Skeletal muscle cell (primary cell): ENCODE results near the gene TTBK2.
A peak's percentile ranks its signal among the peaks of the same experiment; 100 is the strongest.

Experiments used
- DNase-seq: peaks from one replicate; pipeline ENCODE4 v3.0.0-alpha.2; 2010; ENCODE audit warnings: low read depth
- H3K4me3 ChIP-seq: 2 replicates; pipeline ENCODE4 v1.5.1; 2011; ENCODE audit warnings: low read depth, mild to moderate bottlenecking, control low read depth, low read length, moderate library complexity

Gene TTBK2

DNA sequence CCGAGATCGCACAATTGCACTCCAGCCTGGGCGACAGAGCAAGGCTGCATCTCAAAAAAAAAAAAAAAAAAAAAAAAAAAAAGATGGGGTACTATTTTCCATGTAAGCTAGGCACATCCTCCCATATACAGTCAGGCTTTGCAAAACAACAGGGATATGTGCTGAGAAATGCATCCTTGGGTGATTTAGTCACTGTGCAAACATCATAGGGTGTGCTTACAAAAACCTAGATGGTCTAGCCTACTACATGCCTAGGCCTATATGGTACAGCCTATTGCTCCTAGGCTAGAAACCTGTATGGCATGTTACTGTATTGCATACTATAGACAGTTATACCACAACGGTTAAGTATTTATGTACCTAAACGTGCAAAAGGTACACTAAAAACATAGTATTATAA is 75.0 kb downstream of the TTBK2 start:
- no peak for DNase-seq
- H3K4me3 ChIP-seq: no peak overlapping the region

DNA sequence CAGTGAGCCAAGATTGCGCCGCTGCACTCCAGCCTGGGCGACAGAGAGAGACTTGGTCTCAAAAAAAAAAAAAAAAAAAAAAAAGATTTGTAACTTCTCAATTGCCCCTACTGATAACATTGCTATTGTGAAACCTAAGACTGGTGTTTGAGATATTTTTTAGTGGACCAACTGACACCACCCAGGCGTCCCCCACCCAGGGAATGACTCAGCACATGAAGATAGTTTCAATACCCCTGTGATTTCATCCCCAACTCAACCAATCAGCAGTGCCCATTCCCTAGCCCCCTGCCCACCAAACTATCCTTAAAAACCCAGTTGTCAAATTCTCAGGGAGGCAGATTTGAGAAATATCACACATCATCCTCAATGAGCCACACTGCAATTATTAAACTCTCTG is 76.9 kb downstream of the TTBK2 start:
- no peak overlapping the region for H3K4me3 ChIP-seq
- DNase-seq: no peak

DNA sequence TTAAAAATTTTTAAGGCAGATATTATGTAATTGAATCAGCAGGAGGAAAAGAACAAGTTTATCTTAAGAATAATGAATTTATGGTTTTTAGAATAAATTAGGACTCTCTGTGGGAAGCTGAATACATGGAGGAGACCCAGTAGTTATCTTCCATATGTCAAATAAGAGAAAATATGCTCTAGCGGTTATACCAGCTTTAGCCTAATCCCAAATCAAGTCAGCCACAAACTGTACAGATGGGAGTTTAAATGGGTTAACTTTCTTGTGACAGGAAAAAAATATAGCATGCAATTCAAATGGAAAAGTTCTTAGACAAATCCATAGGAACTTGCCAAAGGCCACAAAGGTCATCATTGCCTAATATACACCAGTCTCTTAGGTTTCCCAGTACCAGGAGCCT is 84.3 kb downstream of the TTBK2 start:
- no peak overlapping the region for H3K4me3 ChIP-seq
- no peak for DNase-seq

DNA sequence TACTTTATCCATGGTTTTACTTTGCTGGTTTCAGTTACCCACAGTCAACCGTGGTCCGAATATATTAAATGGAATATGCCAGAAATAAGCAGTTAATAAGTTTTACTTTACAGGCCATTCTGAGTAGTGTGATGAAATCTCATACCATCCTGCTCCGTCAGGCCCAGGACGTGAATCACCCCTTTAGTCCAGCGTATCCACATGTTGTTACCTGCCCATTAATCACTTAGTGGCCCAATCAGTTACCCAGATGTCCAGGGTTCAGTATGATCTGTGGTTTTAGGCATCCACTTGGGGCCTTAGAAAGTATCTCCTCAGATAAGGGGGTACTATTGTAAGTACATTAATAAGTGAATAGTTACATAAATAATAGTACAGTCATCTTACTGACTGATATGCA is 88.0 kb downstream of the TTBK2 start:
- H3K4me3 ChIP-seq: no peak overlapping the region
- DNase-seq: peak; percentile 69

DNA sequence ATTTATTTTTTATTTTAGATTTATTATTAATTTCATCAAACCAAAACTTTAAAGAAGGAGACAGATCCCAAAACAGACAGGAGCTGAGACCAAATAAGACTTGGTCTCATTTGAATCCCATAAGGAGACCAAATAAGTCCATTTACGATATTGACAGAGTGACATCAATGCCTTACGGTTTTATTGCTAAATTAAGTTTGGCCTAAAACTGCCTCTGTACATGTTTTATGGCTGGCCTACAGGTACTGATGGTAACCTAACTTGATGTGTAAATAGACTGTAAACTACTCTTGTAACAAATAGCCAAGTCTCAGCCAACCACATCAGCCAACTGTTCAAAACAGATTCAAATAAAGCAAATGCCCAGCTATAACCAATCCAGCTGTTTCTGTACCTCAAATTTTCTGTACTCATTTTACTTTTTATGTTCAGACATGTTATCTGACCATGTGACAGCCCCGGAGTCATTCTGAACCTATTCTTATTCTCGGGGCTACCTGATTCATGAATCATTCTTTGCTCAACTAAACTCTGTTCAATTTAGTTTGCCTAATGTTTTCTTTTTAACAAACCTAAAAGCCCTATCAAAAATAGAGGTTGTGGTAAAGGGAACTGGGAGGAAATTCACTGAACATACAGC is 94.2 kb downstream of the TTBK2 start:
- no peak overlapping the region for H3K4me3 ChIP-seq
- no peak for DNase-seq

DNA sequence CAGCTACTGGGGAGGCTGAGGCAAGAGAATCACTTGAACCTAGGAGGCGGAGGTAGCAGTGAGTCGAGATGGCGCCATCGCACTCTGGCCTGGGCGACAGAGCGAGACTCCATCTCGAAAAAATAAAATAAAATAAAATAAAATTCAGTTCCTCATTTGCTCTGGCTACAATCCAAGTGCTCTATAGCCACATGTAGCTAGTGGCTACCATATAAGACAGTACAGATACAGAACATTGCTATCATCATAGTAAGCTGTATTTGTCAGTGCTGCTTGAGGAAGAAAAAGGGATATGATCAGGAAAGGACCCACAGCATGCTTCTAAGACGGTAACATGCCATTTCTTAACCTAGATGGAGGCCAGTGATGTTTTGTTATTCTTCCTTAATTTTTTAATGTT is 95.0 kb downstream of the TTBK2 start:
- no peak overlapping the region for H3K4me3 ChIP-seq

DNA sequence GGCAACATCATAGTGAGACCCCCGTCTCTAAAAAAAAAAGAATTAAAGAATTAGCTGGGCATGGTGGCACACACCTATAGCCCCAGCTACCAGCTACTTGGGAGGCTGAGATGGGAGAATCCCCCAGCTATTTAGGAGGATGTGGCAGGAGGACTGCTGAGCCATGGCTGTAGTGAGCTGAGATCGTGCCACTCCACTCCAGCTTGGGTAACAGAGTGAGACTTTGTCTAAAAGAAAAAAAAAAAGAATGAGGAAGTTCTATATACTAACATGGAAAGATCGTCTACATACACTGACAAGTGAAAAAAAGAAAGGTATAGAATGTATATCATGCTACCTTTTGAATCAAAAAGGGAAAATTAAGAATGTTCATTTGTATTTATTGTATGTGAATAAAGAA is 99.8 kb downstream of the TTBK2 start:
- no peak overlapping the region for H3K4me3 ChIP-seq
- no peak for DNase-seq

More for the DNA sequence above, 95.0 kb downstream of the TTBK2 start:
- DNase-seq: no peak

DNA sequence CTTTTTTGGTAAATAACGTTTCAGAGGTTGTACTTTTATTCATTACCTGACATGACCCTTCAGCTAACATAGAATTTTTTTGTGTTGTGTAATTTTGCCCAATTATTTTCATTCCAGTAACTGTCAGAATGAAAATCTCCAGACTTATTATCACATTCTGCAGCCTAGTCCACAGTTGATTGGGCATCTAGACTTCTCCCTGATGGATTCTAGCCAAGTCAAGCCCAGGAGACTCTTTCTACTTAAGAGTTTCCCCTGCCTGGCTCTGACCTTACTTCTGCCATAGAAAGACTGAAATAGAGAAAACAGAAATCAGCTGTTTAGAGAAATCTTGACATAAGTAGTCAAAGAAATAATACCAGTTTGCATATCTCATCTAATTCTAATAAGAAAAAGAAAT is 100.8 kb downstream of the TTBK2 start:
- DNase-seq: no peak
- no peak overlapping the region for H3K4me3 ChIP-seq

DNA sequence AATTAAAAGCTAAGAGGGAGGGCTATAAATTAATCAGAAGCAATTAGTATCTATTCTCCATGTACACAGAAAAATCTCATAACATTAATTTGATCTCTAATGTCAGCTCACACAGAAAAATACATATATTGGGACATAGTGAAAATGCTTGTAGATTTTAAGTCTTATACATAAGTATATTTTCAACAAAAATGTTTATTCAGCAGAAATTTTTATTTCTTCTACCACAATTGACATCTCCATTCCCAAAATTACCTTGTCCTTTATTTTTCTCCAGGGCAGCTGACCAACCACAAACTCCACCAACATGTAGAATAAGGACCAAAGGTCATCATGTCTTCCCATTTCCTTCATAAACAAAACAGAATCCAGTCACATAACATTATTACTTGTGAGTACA is 109.1 kb downstream of the TTBK2 start:
- H3K4me3 ChIP-seq: no peak overlapping the region
- no peak for DNase-seq

DNA sequence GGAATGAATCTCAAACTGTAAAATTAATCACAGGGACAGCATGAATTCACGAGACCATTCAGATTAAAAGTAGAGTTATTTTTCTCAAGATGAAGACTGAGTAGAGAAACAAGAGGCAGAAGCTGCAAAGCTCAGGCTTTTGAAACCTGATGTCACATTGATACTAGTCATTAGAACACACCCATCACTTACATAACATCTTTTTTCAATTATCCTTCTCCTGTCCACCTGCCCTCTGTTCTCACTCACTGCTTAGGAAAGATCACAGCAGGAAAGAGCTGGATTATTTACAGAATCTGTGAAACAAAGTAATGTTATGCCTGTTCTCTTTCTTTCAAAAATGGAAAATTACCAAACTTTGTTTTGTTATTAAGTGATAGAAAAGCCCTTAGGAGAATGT is 111.7 kb downstream of the TTBK2 start:
- no peak overlapping the region for H3K4me3 ChIP-seq
- no peak for DNase-seq

DNA sequence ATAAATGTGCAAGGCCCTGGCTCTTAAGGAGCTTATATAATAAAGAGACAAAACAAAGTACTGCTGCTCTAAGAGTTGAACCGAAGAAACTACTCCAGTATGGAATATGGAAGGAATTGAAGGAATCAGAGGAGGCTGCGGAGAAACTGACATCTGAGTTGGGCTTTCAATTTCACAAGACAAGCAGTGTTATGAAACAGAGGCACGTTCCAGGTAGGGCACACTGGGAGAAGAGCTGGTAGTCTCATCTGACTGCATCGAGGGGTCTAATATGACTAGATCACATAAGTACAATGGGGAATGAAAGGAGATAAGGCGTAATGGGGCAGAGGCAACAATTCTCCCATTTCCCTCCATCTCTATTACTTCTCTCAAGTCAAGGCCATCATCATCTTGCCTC is 115.3 kb downstream of the TTBK2 start:
- no peak overlapping the region for H3K4me3 ChIP-seq
- DNase-seq: no peak

DNA sequence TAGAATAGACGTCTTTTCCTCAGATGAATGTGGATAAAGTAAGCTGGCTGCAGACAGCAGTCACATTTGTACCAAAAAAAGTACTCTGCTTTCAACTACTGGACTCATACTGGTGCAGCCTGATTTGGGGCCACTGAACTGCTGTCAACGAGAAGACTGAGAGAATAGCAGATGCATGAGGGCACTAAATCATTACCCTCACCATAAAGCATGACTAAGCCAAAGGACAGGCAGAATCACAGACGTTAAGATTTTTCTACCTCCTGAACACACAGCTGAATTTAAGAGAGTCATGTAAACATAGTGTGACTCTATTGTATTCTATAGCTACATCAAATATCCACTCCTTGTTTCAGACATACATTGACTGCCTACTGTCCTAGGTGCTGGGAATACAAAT is 115.8 kb downstream of the TTBK2 start:
- H3K4me3 ChIP-seq: no peak overlapping the region
- DNase-seq: peak; percentile 20

DNA sequence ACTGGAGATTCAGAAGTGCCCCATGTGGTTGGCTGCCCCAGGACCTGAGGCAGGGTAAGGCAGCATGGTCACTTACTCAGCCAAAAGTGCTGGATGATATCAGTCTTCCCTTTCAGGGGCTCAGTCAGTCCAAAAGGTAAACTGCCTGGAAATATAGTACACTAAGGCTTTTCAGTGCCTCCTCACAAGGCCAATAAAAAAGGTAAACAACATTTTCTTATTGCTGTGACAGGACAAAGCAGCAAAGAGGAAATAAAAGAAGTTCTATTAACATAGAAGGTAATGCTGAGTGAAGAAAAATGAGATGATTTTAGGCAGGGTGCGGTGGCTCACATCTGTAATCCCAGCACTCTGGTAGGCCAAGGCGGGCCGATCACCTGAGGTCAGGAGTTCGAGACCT is 117.1 kb downstream of the TTBK2 start:
- no peak for DNase-seq

DNA sequence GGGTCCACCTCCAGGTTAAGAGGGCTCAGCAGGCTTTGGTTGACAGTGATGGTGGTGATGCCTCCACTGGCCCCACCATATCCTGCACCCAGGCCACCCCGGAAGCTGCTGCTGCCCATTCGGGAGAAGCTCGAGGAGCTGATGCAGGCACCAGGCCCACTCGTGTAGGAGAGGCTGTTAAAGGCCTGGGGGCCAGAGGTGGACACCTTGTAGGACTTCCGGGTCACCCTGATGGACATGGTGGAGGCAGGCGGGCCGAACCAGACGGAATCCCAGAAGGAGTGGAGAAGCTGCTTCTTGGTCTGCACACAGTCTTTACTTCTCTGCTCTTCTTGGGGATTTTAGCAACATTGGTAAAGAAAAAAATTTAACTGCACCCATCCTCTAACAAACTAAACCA is 118.4 kb downstream of the TTBK2 start:
- DNase-seq: no peak
- H3K4me3 ChIP-seq: no peak overlapping the region

More for the DNA sequence above, 117.1 kb downstream of the TTBK2 start:
- H3K4me3 ChIP-seq: no peak overlapping the region

DNA sequence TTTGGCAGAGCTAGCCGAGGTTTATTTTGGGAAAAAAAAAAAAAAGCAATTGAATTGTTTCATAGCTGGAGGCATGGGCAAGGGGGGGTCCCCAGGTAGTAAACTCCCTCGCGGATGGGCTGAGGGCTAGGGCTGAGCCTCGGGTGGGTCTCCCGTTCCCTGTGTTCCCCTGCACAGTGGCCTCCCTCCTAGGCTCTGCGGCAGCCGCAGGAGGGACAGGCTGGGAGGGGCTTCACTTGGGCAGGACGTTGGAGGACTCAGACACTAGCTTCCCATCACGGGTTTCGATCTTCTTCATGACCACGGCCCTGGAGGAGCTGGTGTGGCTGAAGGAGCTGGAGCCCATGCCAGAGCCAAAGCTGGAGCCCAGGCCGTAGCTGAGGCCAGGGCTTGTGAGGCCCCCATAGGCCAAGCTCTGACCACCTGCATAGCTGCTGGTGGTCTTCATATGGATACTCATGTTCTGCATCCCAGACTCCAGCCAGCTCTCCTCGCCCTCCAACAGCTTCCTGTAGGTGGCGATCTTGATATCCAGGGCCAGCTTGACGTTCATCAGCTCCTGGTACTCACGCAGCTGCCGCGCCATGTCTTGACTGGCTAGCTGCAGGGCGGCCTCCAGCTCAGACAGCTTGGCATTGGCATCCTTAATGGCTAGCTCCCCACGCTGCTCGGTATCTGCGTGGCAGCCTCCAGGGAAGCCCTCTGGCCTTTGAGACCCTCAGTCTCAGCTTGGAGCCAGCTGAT is 119.7 kb downstream of the TTBK2 start:
- H3K4me3 ChIP-seq: no peak overlapping the region
- no peak for DNase-seq

DNA sequence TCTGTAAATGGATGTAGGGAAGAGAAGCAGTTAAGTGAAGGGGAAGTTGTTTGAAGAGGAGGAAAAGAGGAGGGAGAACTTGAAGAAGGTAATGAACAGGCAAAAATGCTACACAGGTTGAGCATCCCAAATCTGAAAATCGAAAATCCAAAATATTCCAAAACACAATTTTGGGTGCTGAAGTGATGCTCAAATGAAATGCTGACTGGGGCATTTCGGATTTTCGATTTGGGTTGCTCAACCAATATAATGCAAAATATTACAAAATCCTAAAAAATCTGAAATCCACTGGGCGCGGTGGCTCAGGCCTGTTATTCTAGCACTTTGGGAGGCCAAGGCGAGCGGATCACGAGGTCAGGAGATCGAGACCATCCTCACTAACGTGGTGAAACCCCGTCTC is 121.8 kb downstream of the TTBK2 start:
- no peak overlapping the region for H3K4me3 ChIP-seq
- DNase-seq: no peak

DNA sequence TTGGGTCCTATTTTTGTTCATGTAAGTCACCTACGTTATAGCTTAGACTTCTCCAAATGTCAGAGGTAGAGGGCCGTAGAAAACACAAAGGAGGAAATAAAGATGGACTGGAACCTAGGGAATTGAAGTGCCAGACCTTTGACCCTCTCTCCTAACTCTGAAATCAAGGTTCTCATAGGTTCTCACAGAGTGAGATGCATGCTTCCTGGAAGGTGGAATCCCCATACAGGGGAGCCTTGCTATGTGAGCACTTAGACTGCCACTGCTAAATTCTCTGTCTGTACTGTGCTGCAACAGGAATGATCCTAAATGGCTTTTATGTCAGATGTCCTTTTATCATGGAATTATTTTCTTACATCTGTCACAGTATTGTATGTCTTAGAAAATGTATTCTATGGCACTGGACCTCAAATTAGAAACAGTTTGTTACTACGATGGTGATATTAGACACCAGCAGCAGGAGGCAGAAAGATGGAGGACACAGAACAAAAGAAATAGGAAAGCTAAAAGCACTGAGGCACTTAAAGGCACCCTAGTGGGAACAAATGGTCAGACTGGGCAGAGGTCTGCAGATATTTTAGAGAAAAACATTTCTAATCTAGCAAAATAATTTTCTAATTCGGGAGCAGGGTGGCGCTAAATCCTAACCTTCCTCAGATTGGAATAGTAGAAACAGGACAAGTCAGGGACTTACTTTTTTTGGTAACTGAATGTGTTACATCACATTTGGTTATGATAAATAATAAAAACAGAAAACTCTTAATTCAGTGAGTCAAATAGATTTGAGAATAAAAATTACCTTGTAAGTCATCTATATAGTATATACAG is 123.4 kb downstream of the TTBK2 start:
- DNase-seq: no peak
- H3K4me3 ChIP-seq: no peak overlapping the region

DNA sequence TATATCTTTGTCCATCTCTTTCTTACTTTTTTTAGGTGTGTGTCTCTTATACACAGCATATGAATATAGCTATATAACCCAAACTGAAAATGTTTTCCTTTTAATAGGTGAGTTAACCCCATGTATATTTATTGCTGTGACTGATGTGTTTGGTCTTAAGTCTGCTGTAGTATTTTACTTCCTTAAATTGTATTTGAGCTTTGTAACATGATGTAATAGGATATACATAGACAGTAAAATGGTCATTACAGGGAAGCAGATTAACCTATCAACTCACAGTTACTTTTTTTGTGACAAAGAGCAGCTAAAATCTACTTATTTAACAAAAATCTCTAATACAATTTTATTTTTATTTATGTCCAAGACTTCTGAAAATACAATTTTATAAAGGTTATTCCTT is 131.9 kb downstream of the TTBK2 start:
- H3K4me3 ChIP-seq: no peak overlapping the region
- no peak for DNase-seq

DNA sequence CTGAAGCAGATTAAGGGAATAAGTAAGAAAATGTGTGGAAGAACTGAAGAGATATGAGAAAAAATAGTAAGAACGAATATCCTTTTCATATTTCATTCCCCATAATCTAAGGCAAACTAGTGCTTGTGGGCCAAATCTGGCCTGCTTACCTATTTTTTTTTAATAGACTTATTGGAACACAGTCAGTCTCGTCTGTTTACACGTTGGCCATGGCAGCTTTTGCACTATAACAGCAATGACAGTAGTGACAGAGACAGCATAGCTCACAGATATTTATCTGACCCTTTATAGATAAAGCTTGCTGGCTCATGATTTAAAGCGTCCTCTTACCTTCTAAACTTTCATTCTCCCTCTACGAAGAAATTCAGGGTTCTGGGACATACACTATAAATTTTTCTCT is 133.6 kb downstream of the TTBK2 start:
- no peak for DNase-seq
- no peak overlapping the region for H3K4me3 ChIP-seq

DNA sequence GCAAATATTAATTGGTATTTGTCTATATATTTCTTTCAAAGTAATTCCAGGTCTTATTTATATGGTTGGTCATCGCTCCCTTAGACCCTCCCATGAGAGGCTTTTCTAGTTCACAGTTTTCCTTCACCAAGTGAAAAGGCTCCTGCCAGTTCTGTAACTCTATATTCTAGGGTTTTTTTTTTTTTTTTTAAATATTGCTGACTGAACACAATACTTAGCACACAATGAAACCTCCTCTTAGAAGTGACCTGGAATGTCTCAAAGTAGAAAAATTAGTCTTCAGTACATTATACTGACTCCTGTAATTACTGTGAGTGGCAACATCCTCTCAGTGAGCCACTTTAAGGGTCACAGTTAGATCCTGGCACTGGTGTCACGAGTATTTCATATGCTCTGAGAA is 135.0 kb downstream of the TTBK2 start:
- no peak for DNase-seq
- no peak overlapping the region for H3K4me3 ChIP-seq

DNA sequence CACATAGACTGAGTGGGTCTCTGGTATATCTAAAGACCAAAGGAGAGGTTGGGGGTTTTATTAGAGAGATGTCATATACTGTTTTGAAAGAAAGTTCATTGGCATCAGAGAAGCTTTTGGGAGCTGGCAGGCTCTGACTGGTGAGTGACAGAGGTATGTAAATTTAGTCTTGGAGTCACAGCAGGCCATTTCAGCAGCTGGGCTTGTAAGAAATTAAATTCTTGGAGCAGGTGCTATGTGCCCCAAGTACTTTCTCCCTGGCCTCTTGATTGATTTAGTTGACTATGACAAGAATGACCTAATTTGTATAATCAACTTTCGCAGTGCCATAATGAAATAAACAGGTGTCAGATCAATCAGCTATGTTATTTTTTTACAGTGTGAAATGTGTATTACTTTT is 135.9 kb downstream of the TTBK2 start:
- H3K4me3 ChIP-seq: no peak overlapping the region
- DNase-seq: no peak
